ENCODE data around the gene HTRA2.

HTRA2 gene

GRCh38 chr2:74507145-74507925 is 22.4 kb upstream of the HTRA2 start, which contains the start of gene PCGF1:
PCGF1 (minus strand) TSS chr2:74507695; CDS start chr2:74507668, 27 bp downstream.
- H3K4me3 ChIP-seq (ENCODE audit: low read depth, low read length), result peak within 1 kb of the TSS; percentile 85
- TF ChIP-seq CTCF (IDR thresholded peaks at IDR 0.05; ENCODE audit: borderline replicate concordance, insufficient read depth, low read depth, low read length), result peak; percentile 73

DNA sequence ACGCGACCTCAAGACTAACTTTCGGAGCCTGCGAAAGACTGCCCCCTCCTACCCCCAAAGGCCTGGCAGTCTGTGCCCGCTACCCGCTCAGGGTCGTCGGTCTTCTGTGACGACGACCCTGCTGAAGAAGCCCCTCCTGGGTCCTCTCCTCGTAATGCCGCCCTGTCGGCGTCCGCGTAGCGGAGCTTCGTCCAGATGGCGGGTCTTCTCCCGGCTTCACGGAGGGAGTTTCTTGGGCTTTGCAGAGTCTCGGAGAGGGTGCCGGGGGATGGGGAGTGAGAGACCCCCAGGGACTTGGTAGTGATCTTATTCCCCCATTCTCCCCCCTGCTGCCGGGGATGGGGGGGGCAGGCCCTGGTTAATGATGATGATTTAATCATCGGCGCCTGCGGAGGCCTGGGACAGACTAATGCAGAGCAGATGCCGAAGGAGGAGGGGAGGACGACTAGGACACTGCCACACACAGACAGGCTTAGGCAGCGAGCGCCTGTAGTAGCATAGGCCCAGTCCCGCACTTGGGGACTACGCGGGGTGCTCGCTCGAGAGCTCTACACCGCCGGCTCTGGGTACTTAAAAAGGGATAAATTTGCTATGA is 21.7 kb upstream of the HTRA2 start:
- no peak for TF ChIP-seq CTCF (IDR thresholded peaks at IDR 0.05; ENCODE audit: borderline replicate concordance, insufficient read depth, low read depth, low read length)
- peak overlapping the region; percentile 85 for H3K4me3 ChIP-seq (ENCODE audit: low read depth, low read length)

DNA sequence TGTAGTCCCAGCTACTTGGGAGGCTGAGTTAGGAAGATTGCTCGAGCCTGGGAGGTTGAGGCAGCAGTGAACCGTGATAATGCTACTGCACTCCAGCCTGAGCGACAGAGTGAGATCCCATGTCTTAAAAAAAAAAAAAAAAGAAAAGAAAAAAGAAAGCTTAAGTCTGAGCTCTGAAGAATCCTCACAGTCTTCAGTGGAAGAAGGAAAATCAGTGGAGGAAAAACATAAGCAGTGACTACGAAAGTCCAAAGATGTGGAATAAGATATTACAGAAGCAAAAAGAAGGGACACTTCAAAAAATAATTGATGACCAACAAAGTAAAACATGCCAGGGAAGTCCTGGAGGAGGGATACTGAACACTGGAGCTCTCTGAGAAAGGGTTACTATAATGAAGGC is 19.5 kb upstream of the HTRA2 start:
- TF ChIP-seq CTCF (IDR thresholded peaks at IDR 0.05; ENCODE audit: borderline replicate concordance, insufficient read depth, low read depth, low read length), result no peak
- H3K4me3 ChIP-seq (ENCODE audit: low read depth, low read length), result no peak overlapping the region

DNA sequence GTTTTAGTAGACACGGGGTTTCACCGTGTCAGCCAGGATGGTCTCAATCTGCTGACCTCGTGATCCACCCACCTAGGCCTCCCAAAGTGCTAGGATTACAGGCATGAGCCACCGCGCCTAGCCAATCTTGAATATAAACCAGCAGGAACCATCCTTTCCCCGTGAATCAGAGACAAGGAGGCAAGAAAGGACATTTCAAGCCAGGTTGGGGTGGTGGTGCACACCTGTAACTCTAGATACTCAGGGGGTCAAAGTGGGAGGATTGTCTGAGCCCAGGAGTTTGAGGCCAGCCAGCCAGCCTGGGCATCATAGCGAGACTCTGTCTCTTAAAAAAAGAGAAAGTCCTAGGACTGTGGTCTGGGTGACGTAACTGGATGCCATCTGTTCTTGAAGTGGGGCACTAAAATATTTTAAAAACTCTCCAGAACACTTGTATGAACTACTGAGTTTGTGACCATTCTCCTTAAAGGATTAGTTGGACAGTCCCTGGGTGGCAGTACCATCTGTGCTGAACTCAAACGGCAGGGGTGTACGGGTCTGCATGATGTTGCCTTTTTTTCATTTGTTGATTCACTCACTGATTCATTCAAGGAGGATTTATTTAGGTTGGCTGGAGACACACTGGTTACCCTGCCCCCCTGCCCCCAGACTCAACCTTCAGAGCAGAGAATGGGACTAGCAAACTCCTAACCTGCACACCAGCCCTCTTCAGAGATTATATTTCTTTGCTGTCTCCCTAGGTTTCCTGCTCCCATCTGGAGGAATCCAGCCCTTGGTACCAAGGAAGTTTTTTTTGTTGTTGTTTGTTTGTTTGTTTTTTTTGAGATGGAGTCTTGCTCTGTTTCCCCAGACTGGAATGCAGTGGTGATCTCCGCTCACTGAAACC is 18.4 kb upstream of the HTRA2 start:
- TF ChIP-seq CTCF (IDR thresholded peaks at IDR 0.05; ENCODE audit: borderline replicate concordance, insufficient read depth, low read depth, low read length), result no peak
- H3K4me3 ChIP-seq (ENCODE audit: low read depth, low read length), result no peak overlapping the region

- H3K4me3 ChIP-seq (ENCODE audit: low read depth, low read length), result no peak overlapping the region
- TF ChIP-seq CTCF (IDR thresholded peaks at IDR 0.05; ENCODE audit: borderline replicate concordance, insufficient read depth, low read depth, low read length), result no peak
Observed at GRCh38 chr2:74512744-74513604, 16.8 kb upstream of the HTRA2 start.

DNA sequence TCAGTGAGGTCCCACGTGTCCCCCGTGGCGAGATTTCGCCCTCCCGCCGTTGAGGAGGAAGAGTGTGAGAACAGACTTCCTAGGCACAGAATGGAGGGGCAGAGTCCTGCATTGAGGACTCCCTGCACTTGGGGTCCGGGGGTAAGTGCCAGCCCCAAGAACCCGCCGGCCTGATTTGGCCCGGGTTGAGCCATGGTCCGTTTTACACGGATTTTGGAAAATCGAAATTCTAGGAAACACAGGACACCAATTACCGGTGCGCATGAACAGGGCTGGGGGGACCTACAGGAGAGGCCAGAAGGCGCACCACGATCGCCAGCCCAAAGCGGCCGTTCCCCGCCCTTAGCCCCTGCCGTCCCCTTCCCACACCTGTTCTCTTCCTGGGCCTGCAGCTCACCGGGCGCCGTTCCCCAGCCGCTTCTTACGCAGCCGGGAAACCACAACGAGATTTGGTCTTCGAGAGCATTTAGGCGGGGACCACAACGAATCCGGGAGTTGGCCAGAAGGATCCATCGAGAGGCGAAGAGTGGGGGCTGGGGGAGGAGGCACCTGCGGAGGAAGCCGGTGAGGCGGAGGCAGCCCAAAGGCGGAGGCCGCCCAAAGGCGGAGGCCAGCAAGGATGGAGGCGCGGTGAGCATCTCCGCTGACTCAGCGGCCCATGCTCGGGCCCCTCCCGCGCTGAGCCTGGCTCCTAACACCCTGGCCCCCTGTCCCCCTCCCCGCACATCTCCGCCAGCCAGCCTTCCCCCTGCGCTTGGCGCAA is 15.9 kb upstream of the HTRA2 start:
- TF ChIP-seq CTCF (IDR thresholded peaks at IDR 0.05; ENCODE audit: borderline replicate concordance, insufficient read depth, low read depth, low read length), result no peak
- H3K4me3 ChIP-seq (ENCODE audit: low read depth, low read length), result no peak overlapping the region
